ENCODE results near the gene LURAP1L.

The LURAP1L gene

GRCh38 chr9:12775679-12776512 is 1.1 kb downstream of the LURAP1L start:
- peak; percentile 30 for DNase-seq (ENCODE audit: low read depth, low spot score)

DNA sequence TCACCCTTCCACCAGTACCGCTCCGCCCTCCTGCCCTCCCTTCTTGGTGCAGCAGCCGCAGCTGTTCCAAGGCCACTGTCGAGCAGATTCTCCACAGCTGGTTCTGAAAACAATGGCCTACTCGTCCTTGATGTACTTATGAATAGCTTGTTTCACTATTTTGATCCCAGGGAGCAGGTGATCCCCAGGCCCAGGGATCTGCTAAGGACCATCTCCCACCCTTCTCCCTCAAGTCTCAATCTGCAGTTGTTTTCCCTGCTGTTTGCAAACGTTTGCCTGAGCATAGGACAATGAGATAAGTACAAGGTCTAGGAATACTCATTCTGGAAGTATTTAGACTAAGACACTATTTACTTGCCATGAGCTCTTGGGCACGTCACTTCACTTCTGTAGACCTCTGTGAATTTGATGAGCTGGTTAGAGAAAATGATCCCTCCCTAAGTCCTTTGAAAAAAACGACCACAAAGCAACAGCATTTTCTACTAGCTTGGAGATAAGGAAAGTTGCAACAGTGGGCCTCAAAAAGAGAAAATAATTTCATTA is 1.8 kb downstream of the LURAP1L start:
- H3K4me3 ChIP-seq (ENCODE audit: low read length): no peak overlapping the region
- no peak for DNase-seq (ENCODE audit: low read depth, low spot score)

More at GRCh38 chr9:12775679-12776512, 1.1 kb downstream of the LURAP1L start:
- H3K4me3 ChIP-seq (ENCODE audit: low read length): peak overlapping the region; percentile 41

GRCh38 chr9:12777121-12778022 is 2.6 kb downstream of the LURAP1L start:
- H3K4me3 ChIP-seq (ENCODE audit: low read length): no peak overlapping the region

GRCh38 chr9:12778389-12778788 is 3.6 kb downstream of the LURAP1L start:
- no peak overlapping the region for H3K4me3 ChIP-seq (ENCODE audit: low read length)
- DNase-seq (ENCODE audit: low read depth, low spot score): no peak

More at GRCh38 chr9:12777121-12778022, 2.6 kb downstream of the LURAP1L start:
- no peak for DNase-seq (ENCODE audit: low read depth, low spot score)

- no peak overlapping the region for H3K4me3 ChIP-seq (ENCODE audit: low read length)
These were observed 6.5 kb downstream of the LURAP1L start for GRCh38 chr9:12781226-12781733.

GRCh38 chr9:12783767-12784460 is 9.1 kb downstream of the LURAP1L start:
- DNase-seq (ENCODE audit: low read depth, low spot score): no peak

More at GRCh38 chr9:12781226-12781733, 6.5 kb downstream of the LURAP1L start:
- no peak for DNase-seq (ENCODE audit: low read depth, low spot score)

DNA sequence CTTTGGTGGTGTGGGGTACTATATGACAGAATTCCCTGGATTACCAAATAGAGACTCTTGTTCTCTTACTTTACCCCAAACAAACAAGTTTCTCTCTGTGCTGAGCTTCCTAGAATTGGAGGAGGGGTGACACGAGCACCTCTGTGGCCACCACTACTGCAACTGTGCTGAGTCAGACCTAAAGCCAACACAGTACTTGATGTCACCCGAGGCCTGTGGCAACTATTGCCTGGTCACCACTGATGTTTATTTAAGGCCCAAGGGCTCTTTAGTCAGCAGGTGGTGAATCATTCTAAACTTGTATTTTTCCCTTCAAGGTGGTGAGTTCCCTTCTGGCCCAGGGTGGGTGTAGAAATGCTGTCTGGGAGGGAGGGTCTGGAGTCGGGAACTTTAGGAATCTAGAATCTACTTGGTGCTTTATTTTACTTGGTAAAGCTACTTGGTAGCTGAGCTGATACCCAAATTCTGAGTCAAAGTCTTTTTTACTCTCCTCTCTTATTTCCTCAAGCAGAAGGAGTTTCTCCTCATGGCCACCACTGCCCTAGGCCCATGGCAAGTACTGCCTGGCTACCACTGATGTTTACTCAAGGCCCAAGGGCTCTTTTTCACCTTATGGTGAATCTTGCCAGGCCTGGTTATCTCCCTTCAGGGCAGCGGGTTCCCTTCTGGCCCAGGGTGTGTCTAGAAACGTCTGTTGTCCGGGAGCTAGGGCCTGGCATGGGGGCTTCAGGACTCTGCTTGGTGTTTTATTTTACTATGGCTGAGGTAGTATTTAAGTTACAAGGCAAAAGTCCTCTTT is 9.8 kb downstream of the LURAP1L start:
- H3K4me3 ChIP-seq (ENCODE audit: low read length): no peak overlapping the region
- DNase-seq (ENCODE audit: low read depth, low spot score): no peak

More at GRCh38 chr9:12783767-12784460, 9.1 kb downstream of the LURAP1L start:
- no peak overlapping the region for H3K4me3 ChIP-seq (ENCODE audit: low read length)

GRCh38 chr9:12785260-12785770 is 10.5 kb downstream of the LURAP1L start:
- DNase-seq (ENCODE audit: low read depth, low spot score): no peak
- H3K4me3 ChIP-seq (ENCODE audit: low read length): no peak overlapping the region

- DNase-seq (ENCODE audit: low read depth, low spot score): no peak
- H3K4me3 ChIP-seq (ENCODE audit: low read length): no peak overlapping the region
These were observed 11.1 kb downstream of the LURAP1L start for GRCh38 chr9:12785941-12786340.

- DNase-seq (ENCODE audit: low read depth, low spot score): no peak
- H3K4me3 ChIP-seq (ENCODE audit: low read length): no peak overlapping the region
These were observed 15.2 kb downstream of the LURAP1L start for GRCh38 chr9:12790001-12790400.

DNA sequence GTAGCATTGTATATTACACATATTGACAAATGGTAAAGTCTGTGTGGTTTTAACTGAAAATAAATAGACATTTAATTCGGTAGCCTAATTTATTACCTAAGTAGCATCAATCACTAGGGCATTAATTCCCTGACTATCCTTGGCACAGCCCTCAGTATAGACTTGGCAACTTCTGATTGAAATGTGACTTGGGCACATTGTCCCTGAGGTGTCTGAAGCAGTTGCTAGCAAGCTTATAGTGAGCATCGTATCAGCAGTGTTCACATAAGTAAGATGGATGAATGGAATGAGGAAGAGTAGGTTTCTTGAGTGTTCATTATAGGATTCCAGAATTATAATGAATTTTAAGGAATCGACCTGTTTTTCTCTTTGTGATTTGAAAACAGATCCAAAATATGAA is 16.1 kb downstream of the LURAP1L start:
- no peak for DNase-seq (ENCODE audit: low read depth, low spot score)
- no peak overlapping the region for H3K4me3 ChIP-seq (ENCODE audit: low read length)

DNA sequence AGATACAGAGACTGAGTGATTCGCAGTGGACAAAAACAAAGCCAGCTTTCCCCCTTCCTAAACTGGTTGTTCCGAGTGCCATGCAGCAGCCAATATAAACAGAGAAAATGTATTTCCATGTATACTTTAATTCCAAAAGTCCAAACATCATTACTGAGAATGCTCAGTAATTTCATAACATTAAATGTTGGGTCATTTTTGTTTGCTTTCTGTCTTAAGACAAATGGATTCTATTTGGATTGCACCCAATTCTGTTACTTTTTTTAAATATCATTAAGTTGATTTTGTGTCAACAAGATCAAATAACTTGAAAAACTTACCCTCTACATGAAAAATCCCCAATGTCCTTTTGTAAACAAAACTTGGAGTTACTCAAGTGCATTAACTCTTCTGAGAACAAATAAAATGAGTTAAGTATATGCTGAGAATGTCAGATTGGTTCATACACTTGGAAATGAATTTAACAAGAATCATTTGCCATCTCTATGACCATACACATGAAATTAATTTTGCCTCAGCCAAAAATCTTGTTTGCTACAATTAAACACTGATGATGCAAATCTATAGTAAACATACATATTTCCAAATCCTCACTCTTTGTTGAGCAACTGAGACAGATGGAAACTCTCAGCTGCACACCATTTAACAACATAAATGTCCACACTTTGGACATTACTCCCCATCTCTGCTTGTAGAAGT is 19.4 kb downstream of the LURAP1L start:
- H3K4me3 ChIP-seq (ENCODE audit: low read length): no peak overlapping the region
- no peak for DNase-seq (ENCODE audit: low read depth, low spot score)

DNA sequence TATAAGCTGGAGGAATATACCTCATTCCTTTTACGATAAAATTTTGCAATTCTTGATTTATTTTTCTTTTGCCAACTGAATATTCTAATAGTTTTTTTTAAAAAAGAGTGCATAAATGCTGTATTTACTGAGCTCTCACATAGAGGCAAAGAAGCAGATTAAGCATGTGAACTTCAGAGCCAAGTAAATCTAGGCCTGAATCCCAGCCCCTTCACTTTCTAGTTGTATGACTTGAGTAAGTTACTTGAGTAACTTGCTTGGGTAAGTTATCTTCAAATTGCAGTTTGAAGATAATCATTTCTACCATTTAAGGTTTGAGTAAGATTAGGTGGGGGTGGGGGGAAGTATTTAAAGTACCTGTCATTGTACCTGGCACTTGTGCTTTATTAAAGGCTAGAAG is 21.8 kb downstream of the LURAP1L start:
- H3K4me3 ChIP-seq (ENCODE audit: low read length): no peak overlapping the region
- no peak for DNase-seq (ENCODE audit: low read depth, low spot score)

GRCh38 chr9:12797037-12797436 is 22.2 kb downstream of the LURAP1L start:
- H3K4me3 ChIP-seq (ENCODE audit: low read length): no peak overlapping the region
- DNase-seq (ENCODE audit: low read depth, low spot score): no peak

- no peak for DNase-seq (ENCODE audit: low read depth, low spot score)
- no peak overlapping the region for H3K4me3 ChIP-seq (ENCODE audit: low read length)
These were observed 23.4 kb downstream of the LURAP1L start for GRCh38 chr9:12798066-12798770.

GRCh38 chr9:12801187-12801586 is 26.4 kb downstream of the LURAP1L start:
- DNase-seq (ENCODE audit: low read depth, low spot score): no peak

GRCh38 chr9:12801663-12802062 is 26.8 kb downstream of the LURAP1L start:
- DNase-seq (ENCODE audit: low read depth, low spot score): no peak
- H3K4me3 ChIP-seq (ENCODE audit: low read length): no peak overlapping the region

More at GRCh38 chr9:12801187-12801586, 26.4 kb downstream of the LURAP1L start:
- no peak overlapping the region for H3K4me3 ChIP-seq (ENCODE audit: low read length)
